Ovary (tissue), 9 donors: Measurements from ENCODE around the gene HSF5. TPM values are rescaled to one million over a fixed set of nuclear protein-coding genes. Genes with fewer than 3 reads are reported as not detected.
"Not testable (repeated sequence)": the region's sequence is repeated elsewhere in the genome, so short reads cannot be mapped to it uniquely, and the experiment has no call there.

Source experiments
- DNase-seq, 5 donors: peaks; one replicate each; pipeline ENCODE4 v3.0.0-alpha.2; 2019 to 2020
- H3K27ac ChIP-seq, 2 donors: fragments of 200-600 bp; one replicate each; pipeline versions ENCODE4 v1.5.1 to v1.8.0; 2019 to 2022
- H3K27me3 ChIP-seq: fragments of 200-600 bp; one replicate; pipeline ENCODE4 v1.8.0; 2022
- H3K36me3 ChIP-seq: fragments of 200-600 bp; sonication (generic); one replicate; pipeline ENCODE4 v1.5.1; 2019
- H3K4me1 ChIP-seq: one replicate; pipeline ENCODE4 v1.8.1; 2013; ENCODE audit warnings: mild to moderate bottlenecking, moderate library complexity; ENCODE audit not compliant: insufficient read depth
- H3K4me3 ChIP-seq: fragments of 200-600 bp; sonication (generic); one replicate; pipeline ENCODE4 v1.5.1; 2017
- H3K9me3 ChIP-seq, 2 donors: fragments of 200-600 bp in 1 of 2; sonication (generic) in 1 of 2; one replicate each; pipeline versions ENCODE4 v1.5.1 to v1.8.1; 2013 to 2019; ENCODE audit warnings: mild to moderate bottlenecking in 1 of 2, moderate library complexity in 1 of 2
- CTCF ChIP-seq, 3 donors: fragments of 450-650 bp in 2 of 3; fragments of 200-600 bp in 1 of 3; IDR thresholded peaks; one replicate each; pipeline versions ENCODE4 v1.5.1 to v1.8.0; 2016 to 2022; ENCODE audit warnings: antibody characterized with exemption in 3 of 3, mild to moderate bottlenecking in 1 of 3
- EP300 ChIP-seq: sonication (generic); formaldehyde crosslinking; IDR thresholded peaks from one replicate; pipeline ENCODE4 v1.6.1; 2017; ENCODE audit warnings: antibody characterized with exemption
- POLR2A ChIP-seq: fragments of 450-650 bp; IDR thresholded peaks from one replicate; pipeline ENCODE4 v1.6.1; 2017; ENCODE audit warnings: antibody characterized with exemption, mild to moderate bottlenecking, moderate library complexity
- WGBS, 3 donors: extraction: QIAGEN DNeasy Blood & Tissue Kit in 1 of 3; methylation state at CpG; one replicate each; pipeline versions ENCODE4 v1.1.5 to v1.1.7; 2013 to 2017; 5-methylcytosine and 5-hydroxymethylcytosine counted together
- intact Hi-C, 4 donors: fragments of 100-400 bp; cut with DNase I; formaldehyde crosslinking; loops; one replicate each; pipeline versions ENCODE4 v1.11.0 to v1.15.1; 2022 to 2023
- polyA plus RNA-seq, 2 donors: library from polyadenylated mRNA; stranded (reverse); fragments of 200-250 nt in 1 of 2; fragments of 350-450 nt in 1 of 2; fragmentation: Illumina TruSeq in 1 of 2; extraction: RNeasy Lipid Tissue Mini Kit (QIAGEN cat#74804) in 1 of 2; gene quantifications; one replicate each; pipeline ENCODE4 v1.2.3, GENCODE V29; 2013 to 2014
- total RNA-seq, 7 donors: library from RNA; depleted of rRNA in 2 of 7; stranded (reverse); fragments of >200 nt in 2 of 7; fragmentation: NEBNext Ultra II Directional in 3 of 7; extraction: Animal tissue kit (Norgen Biotek cat#: 25700) in 3 of 7; gene quantifications; one replicate each; pipeline versions ENCODE4 v1.1.0 to v1.2.4, GENCODE V29; 2016 to 2023
- donor health status: DM: no; HTN: no; CAD: no; lungs with moderate emphysema.
- donor health status: DM: no; HTN: no; CAD: no.
- donor health status: Bipolar disorder and iron deficiency.
- donor health status: DM: yes; HTN: yes; CAD: no.
- donor health status: DM: no; HTN: no; CAD: no.
- donor health status: DM: yes; HTN: yes; CAD: no.

Gene HSF5
- total and polyA plus RNA-seq, 9 donors: 0.05 TPM; not detected in 7

GRCh38 chr17:58504826-58505351, 16.7 kb upstream of the HSF5 start:
- Histone ChIP-seq H3K4me3 (no peak overlapping the region), H3K4me1 (no peaks in the 10 kb centered on the region), H3K27ac (no peak overlapping the region), H3K9me3 (no peaks in the 10 kb centered on the region), H3K27me3 (no peaks in the 10 kb centered on the region), H3K36me3 (no peaks in the 10 kb centered on the region)
- WGBS, 3 donors: 89 to 90% (median 89%) methylated on average over 11 of the region's 11 CpGs
- DNase-seq: no peak
- TF ChIP-seq CTCF (IDR thresholded peaks at IDR 0.05): no peak
- no peak for TF ChIP-seq POLR2A
- TF ChIP-seq EP300: no peak
- intact Hi-C loops: no loop called here

GRCh38 chr17:58503866-58504265, 15.7 kb upstream of the HSF5 start:
- H3K4me1 ChIP-seq: no peaks in the 10 kb centered on the region
- TF ChIP-seq CTCF (IDR thresholded peaks at IDR 0.05) (no peak), EP300 (no peak), POLR2A (no peak)
- WGBS, 3 donors: 94 to 97% (median 95%) methylated on average over 8 of the region's 8 CpGs
- no peaks in the 10 kb centered on the region for H3K36me3 ChIP-seq
- no peaks in the 10 kb centered on the region for H3K27me3 ChIP-seq
- no peak for DNase-seq
- intact Hi-C loops: no loop called here
- no peak overlapping the region for H3K27ac ChIP-seq
- H3K4me3 ChIP-seq: no peak overlapping the region
- no peaks in the 10 kb centered on the region for H3K9me3 ChIP-seq

GRCh38 chr17:58503134-58503533, 14.9 kb upstream of the HSF5 start:
- DNase-seq, H3K4me1 ChIP-seq, intact Hi-C loops, H3K4me3 ChIP-seq, H3K27ac ChIP-seq, H3K36me3 ChIP-seq, H3K9me3 ChIP-seq, H3K27me3 ChIP-seq: not testable (repeated sequence)
- WGBS, 3 donors: 40 to 63% (median 41%) methylated on average over 6 of the region's 6 CpGs

- intact Hi-C loops: no loop called here
- Histone ChIP-seq H3K27me3 (no peaks in the 10 kb centered on the region), H3K36me3 (no peaks in the 10 kb centered on the region), H3K4me1 (no peaks in the 10 kb centered on the region), H3K27ac (no peak overlapping the region), H3K9me3 (no peaks in the 10 kb centered on the region), H3K4me3 (no peak overlapping the region)
- WGBS, 3 donors: 92 to 94% (median 92%) methylated on average over 7 of the region's 7 CpGs
- DNase-seq: no peak
- TF ChIP-seq POLR2A (no peak), EP300 (no peak), CTCF (IDR thresholded peaks at IDR 0.05) (no peak)
These were observed 13.2 kb upstream of the HSF5 start for GRCh38 chr17:58501451-58501850.

- no peaks in the 10 kb centered on the region for H3K36me3 ChIP-seq
- no peaks in the 10 kb centered on the region for H3K4me1 ChIP-seq
- no peaks in the 10 kb centered on the region for H3K9me3 ChIP-seq
- no peak overlapping the region for H3K4me3 ChIP-seq
- H3K27ac ChIP-seq: no peak overlapping the region
- TF ChIP-seq CTCF (IDR thresholded peaks at IDR 0.05) (no peak), POLR2A (no peak), EP300 (no peak)
- no peak for DNase-seq
- no peaks in the 10 kb centered on the region for H3K27me3 ChIP-seq
- WGBS, 3 donors: 92 to 96% (median 94%) methylated on average over 5 to 6 of the region's 6 CpGs
- intact Hi-C loops: no loop called here
These were observed 10.1 kb upstream of the HSF5 start for GRCh38 chr17:58498177-58498828.
